Neural progenitor cell (in vitro differentiated cells): ENCODE measurements around the gene PIP5KL1. TPM values are rescaled to one million over a fixed set of nuclear protein-coding genes. Genes with fewer than 3 reads are reported as not detected.

ENCODE experiments used
- DNase-seq: peaks from one replicate; pipeline ENCODE4 v3.0.0-alpha.2; 2016; ENCODE audit warnings: low spot score
- H2AFZ ChIP-seq: fragments of 200-600 bp; sonication (generic); replicated peaks from 2 replicates; pipeline ENCODE4 v1.6.1; 2016; ENCODE audit warnings: antibody characterized with exemption
- H3F3A ChIP-seq: fragments of 200-600 bp; sonication (generic); 2 replicates; pipeline ENCODE4 v1.6.1; 2016; ENCODE audit warnings: antibody characterized with exemption, low read depth
- H3K27ac ChIP-seq: fragments of 200-600 bp; sonication (generic); 2 replicates; pipeline ENCODE4 v1.5.1; 2016; ENCODE audit warnings: mild to moderate bottlenecking
- H3K27me3 ChIP-seq: fragments of 200-600 bp; sonication (generic); 2 replicates; pipeline ENCODE4 v1.6.1; 2016; ENCODE audit warnings: mild to moderate bottlenecking, moderate library complexity
- H3K36me3 ChIP-seq: fragments of 200-600 bp; sonication (generic); 2 replicates; pipeline ENCODE4 v1.5.1; 2016
- H3K4me1 ChIP-seq: fragments of 200-600 bp; sonication (generic); 2 replicates; pipeline ENCODE4 v1.6.1; 2016; ENCODE audit warnings: mixed run types
- H3K4me2 ChIP-seq: fragments of 200-600 bp; sonication (generic); 2 replicates; pipeline ENCODE4 v1.6.1; 2016
- H3K4me3 ChIP-seq: fragments of 200-600 bp; sonication (generic); 2 replicates; pipeline ENCODE4 v1.5.1; 2016
- H3K79me2 ChIP-seq: fragments of 200-600 bp; sonication (generic); 2 replicates; pipeline ENCODE4 v1.6.1; 2016; ENCODE audit warnings: low read depth
- H3K9ac ChIP-seq: fragments of 200-600 bp; sonication (generic); 2 replicates; pipeline ENCODE4 v1.6.1; 2016
- H3K9me3 ChIP-seq: fragments of 200-600 bp; sonication (generic); 2 replicates; pipeline ENCODE4 v1.5.1; 2016; ENCODE audit warnings: low read depth
- H4K20me1 ChIP-seq: fragments of 200-600 bp; sonication (generic); 2 replicates; pipeline ENCODE4 v1.6.1; 2016; ENCODE audit warnings: low read depth
- H3K27ac Mint-ChIP-seq: 3 replicates; pipeline ENCODE4 v1.8.0; 2021; ENCODE audit warnings: mixed read lengths
- H3K27me3 Mint-ChIP-seq: 2 replicates; pipeline ENCODE4 v1.8.0; 2022; ENCODE audit warnings: low read depth, mild to moderate bottlenecking, inconsistent platforms, moderate library complexity, mixed read lengths; ENCODE audit not compliant: insufficient read depth
- H3K36me3 Mint-ChIP-seq: 3 replicates; pipeline ENCODE4 v1.8.0; 2021; ENCODE audit warnings: mixed read lengths
- H3K4me1 Mint-ChIP-seq: 3 replicates; pipeline ENCODE4 v1.8.0; 2021; ENCODE audit warnings: mixed read lengths
- H3K4me3 Mint-ChIP-seq: 3 replicates; pipeline ENCODE4 v1.8.0; 2021; ENCODE audit warnings: mild to moderate bottlenecking, moderate library complexity, mixed read lengths
- H3K9me3 Mint-ChIP-seq: 3 replicates; pipeline ENCODE4 v1.8.0; 2020; ENCODE audit warnings: mixed read lengths
- EZH2 ChIP-seq: fragments of 200-600 bp; sonication (generic); IDR thresholded peaks from 2 replicates; pipeline ENCODE4 v1.6.1; 2017; ENCODE audit warnings: antibody characterized with exemption, mild to moderate bottlenecking, moderate library complexity
- EZH2phosphoT487 ChIP-seq: fragments of 200-600 bp; sonication (generic); IDR thresholded peaks from 2 replicates; pipeline ENCODE4 v1.6.1; 2017; ENCODE audit warnings: antibody characterized with exemption
- total RNA-seq: library from RNA; depleted of rRNA; stranded (reverse); fragments of >200 nt; gene quantifications from 2 replicates; pipeline ENCODE4 v1.2.3, GENCODE V29; 2015; ENCODE audit warnings: low replicate concordance
- TF ChIP-seq, protein P1 (sequence below): fragments of 200-600 bp; sonication (generic); IDR thresholded peaks from 2 replicates; pipeline ENCODE4 v1.5.1; 2017; ENCODE audit warnings: antibody characterized with exemption, mild to moderate bottlenecking

The PIP5KL1 gene
- total RNA-seq, 1 donor from 2014 or later: 1.4 TPM

- peak; percentile 58 for DNase-seq
- H3K4me1 ChIP-seq: peaks cover 21% of the 10 kb centered on the region
- peaks cover 54% of the 10 kb centered on the region for H3F3A ChIP-seq
- H3K9ac ChIP-seq: no peak overlapping the region
- H3K36me3 Mint-ChIP-seq: no peaks in the 10 kb centered on the region
- H3K4me2 ChIP-seq: peak overlapping the region; percentile 96
- H4K20me1 ChIP-seq: peaks cover 30% of the 10 kb centered on the region
- H3K4me3 Mint-ChIP-seq: peak overlapping the region; percentile 71
- peak overlapping the region; percentile 63 for H3K4me3 ChIP-seq
- H3K9me3 Mint-ChIP-seq: peaks cover 2% of the 10 kb centered on the region
- peaks cover 47% of the 10 kb centered on the region for H3K27me3 Mint-ChIP-seq
- no peak overlapping the region for H3K27ac Mint-ChIP-seq
- no peaks in the 10 kb centered on the region for H3K36me3 ChIP-seq
- H3K27me3 ChIP-seq: peaks cover 46% of the 10 kb centered on the region
- peaks cover 18% of the 10 kb centered on the region for H3K4me1 Mint-ChIP-seq
- TF ChIP-seq EZH2phosphoT487 (no peak), EZH2 (no peak)
- TF ChIP-seq, protein P1, sequence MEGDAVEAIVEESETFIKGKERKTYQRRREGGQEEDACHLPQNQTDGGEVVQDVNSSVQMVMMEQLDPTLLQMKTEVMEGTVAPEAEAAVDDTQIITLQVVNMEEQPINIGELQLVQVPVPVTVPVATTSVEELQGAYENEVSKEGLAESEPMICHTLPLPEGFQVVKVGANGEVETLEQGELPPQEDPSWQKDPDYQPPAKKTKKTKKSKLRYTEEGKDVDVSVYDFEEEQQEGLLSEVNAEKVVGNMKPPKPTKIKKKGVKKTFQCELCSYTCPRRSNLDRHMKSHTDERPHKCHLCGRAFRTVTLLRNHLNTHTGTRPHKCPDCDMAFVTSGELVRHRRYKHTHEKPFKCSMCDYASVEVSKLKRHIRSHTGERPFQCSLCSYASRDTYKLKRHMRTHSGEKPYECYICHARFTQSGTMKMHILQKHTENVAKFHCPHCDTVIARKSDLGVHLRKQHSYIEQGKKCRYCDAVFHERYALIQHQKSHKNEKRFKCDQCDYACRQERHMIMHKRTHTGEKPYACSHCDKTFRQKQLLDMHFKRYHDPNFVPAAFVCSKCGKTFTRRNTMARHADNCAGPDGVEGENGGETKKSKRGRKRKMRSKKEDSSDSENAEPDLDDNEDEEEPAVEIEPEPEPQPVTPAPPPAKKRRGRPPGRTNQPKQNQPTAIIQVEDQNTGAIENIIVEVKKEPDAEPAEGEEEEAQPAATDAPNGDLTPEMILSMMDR: no peak
- H3K27ac ChIP-seq: no peak overlapping the region
- H3K9me3 ChIP-seq: no peaks in the 10 kb centered on the region
- H2AFZ ChIP-seq: peak overlapping the region; percentile 14
- no peaks in the 10 kb centered on the region for H3K79me2 ChIP-seq
Observed at GRCh38 chr9:127927988-127928675, 2.4 kb downstream of the PIP5KL1 start.

DNA sequence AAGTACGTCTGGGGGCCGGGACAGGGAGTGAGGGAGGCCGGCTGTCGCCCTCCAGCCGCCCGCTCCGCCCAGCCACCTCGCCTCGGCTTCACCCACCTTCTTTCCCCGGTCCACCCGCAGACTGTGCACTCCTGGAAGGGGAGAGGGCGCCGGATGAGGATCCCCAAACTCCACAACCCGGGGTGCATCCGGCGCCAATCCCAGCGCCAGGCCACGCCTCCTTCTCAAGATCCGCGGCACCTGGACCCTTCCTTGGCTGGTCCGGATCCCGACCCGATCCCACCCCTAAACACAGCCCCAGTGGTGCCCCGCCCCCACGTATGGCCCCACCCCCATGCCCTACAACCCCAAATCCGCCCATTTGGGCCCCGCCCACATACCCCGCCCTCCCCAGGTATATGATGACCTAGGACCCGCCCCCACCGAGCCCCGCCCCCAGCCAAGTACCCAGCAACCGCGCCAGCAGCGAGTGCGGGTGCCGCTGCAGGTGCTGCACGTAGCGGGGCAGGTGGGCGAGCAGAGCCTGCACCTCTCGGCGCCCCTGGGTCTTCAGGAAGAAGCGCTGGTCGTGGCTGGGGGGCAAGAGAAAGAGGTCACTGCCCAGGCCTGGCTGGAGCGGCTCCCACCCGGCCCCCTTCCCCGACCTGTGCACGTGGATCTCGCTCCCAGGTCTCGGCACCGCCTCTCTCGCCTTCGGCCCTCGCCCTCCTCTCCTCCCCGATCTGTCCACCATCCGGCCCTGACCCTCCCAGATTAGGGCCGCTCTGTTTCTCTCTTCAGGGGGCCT lies 3.2 kb downstream of the PIP5KL1 start:
- Histone ChIP-seq H3K36me3 (no peaks in the 10 kb centered on the region), H3K9ac (no peak overlapping the region), H3K4me3 (peak overlapping the region; percentile 63), H3K4me2 (peak overlapping the region; percentile 96), H3K27me3 (peaks cover 46% of the 10 kb centered on the region), H3K27ac (no peak overlapping the region), H3K79me2 (no peaks in the 10 kb centered on the region), H3K9me3 (no peaks in the 10 kb centered on the region), H2AFZ (peak overlapping the region; percentile 96), H4K20me1 (peaks cover 30% of the 10 kb centered on the region), H3F3A (peaks cover 58% of the 10 kb centered on the region), H3K4me1 (peaks cover 21% of the 10 kb centered on the region)
- TF ChIP-seq EZH2phosphoT487: no peak
- no peak for TF ChIP-seq EZH2
- TF ChIP-seq, protein P1: no peak
- Mint-ChIP-seq H3K4me1 (peaks cover 18% of the 10 kb centered on the region), H3K36me3 (no peaks in the 10 kb centered on the region), H3K4me3 (peak overlapping the region; percentile 72), H3K27me3 (peaks cover 49% of the 10 kb centered on the region), H3K27ac (no peak overlapping the region), H3K9me3 (peaks cover 2% of the 10 kb centered on the region)
- peak; percentile 86 for DNase-seq

DNA sequence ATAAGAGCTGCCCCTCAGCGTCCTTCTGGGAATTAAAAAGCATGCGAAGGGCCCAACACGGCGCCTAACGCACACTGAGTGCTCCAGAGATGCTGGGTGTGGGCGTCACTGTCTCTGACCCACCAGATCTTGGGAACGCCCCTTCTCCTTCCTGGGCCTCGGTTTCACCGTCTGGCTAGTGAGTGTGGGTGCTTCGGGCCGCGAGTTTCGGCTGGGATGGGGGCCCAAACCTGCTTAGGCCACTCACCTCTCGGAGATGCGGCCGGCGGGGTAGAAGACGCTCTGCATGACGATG lies 3.7 kb downstream of the PIP5KL1 start:
- Mint-ChIP-seq H3K4me1 (peaks cover 18% of the 10 kb centered on the region), H3K27ac (no peak overlapping the region), H3K27me3 (peaks cover 49% of the 10 kb centered on the region), H3K4me3 (peak overlapping the region; percentile 72), H3K9me3 (peaks cover 2% of the 10 kb centered on the region), H3K36me3 (no peaks in the 10 kb centered on the region)
- no peaks in the 10 kb centered on the region for H3K36me3 ChIP-seq
- peaks cover 30% of the 10 kb centered on the region for H4K20me1 ChIP-seq
- no peak overlapping the region for H3K9ac ChIP-seq
- DNase-seq: no peak
- H3K4me3 ChIP-seq: peak overlapping the region; percentile 63
- TF ChIP-seq, protein P1: no peak
- TF ChIP-seq EZH2 (no peak), EZH2phosphoT487 (no peak)
- H3K4me2 ChIP-seq: peak overlapping the region; percentile 96
- H3K9me3 ChIP-seq: no peaks in the 10 kb centered on the region
- H2AFZ ChIP-seq: peak overlapping the region; percentile 96
- H3F3A ChIP-seq: peaks cover 56% of the 10 kb centered on the region
- no peak overlapping the region for H3K27ac ChIP-seq
- H3K4me1 ChIP-seq: peaks cover 21% of the 10 kb centered on the region
- H3K27me3 ChIP-seq: peaks cover 51% of the 10 kb centered on the region
- H3K79me2 ChIP-seq: no peaks in the 10 kb centered on the region
